HepG2 (cell line): ENCODE results near the gene NDC80. TPM values are rescaled to one million over a fixed set of nuclear protein-coding genes. Genes with fewer than 3 reads are reported as not detected.

Experiments used
- ATAC-seq: fragments of 200-7000 bp; cut with Tn5 transposase; 3 replicates; pipeline ENCODE4 v1.9.1; 2020; ENCODE audit warnings: mild to moderate bottlenecking, moderate library complexity
- BruUV-seq: library from RNA; stranded (reverse); fragments of 400-500 nt; replicated peaks from 2 replicates; lab custom pipeline; 2021; lab: Mats Ljungman, UMichigan
- CTCF ChIA-PET: fragments of 300-600 bp; formaldehyde crosslinking; extraction: SDS; loops from one replicate; lab custom pipeline; 2021; ENCODE audit warnings: low total read pairs, inconsistent platforms, low intra/inter-chr PET ratio; lab: Yijun Ruan, JAX
- POLR2A ChIA-PET: fragments of 350-600 bp; sonication (Branson Sonifier 250); formaldehyde crosslinking; loops from one replicate; lab custom pipeline; 2020; ENCODE audit warnings: antibody characterized with exemption, inconsistent platforms; lab: Yijun Ruan, JAX
- DNase-seq: peaks from one replicate; pipeline ENCODE4 v3.0.0-alpha.2; 2015; ENCODE audit warnings: low spot score
- FAIRE-seq: peaks from 3 replicates; lab custom pipeline; 2011; peaks lifted over from hg19 to GRCh38; lab: Jason Lieb, UNC
- H2AFZ ChIP-seq: one replicate; pipeline ENCODE4 v1.6.1; 2011; ENCODE audit warnings: low read length, inconsistent platforms
- H3K27ac ChIP-seq: fragments of 300-600 bp; 3 replicates; pipeline ENCODE4 v1.8.0; 2011; ENCODE audit warnings: mixed run types, mild to moderate bottlenecking, mixed read lengths, low read length, inconsistent platforms; ENCODE audit not compliant: insufficient read depth; ENCODE audit errors: extremely low read length
- H3K27me3 ChIP-seq, 2 experiments: fragments of 200-600 bp in 1 of 2; 2 replicates in 1 of 2; 3 replicates in 1 of 2; pipeline versions ENCODE4 v1.6.0 to v1.8.0; 2011; ENCODE audit warnings: low read length in 2 of 2, mild to moderate bottlenecking in 2 of 2, moderate library complexity in 2 of 2, inconsistent platforms in 1 of 2; ENCODE audit not compliant: insufficient read depth in 2 of 2, control insufficient read depth in 1 of 2
- H3K36me3 ChIP-seq, 2 experiments: fragments of 200-600 bp in 1 of 2; replicated peaks in 1 of 2; 2 replicates in 1 of 2; 3 replicates in 1 of 2; pipeline versions ENCODE4 v1.5.1 to v1.8.0; 2011; ENCODE audit warnings: low read length in 2 of 2, inconsistent platforms in 1 of 2; ENCODE audit not compliant: insufficient read depth in 2 of 2, control insufficient read depth in 1 of 2
- H3K4me1 ChIP-seq: 2 replicates; pipeline ENCODE4 v1.5.1; 2012; ENCODE audit warnings: low read length, inconsistent platforms; ENCODE audit not compliant: insufficient read depth
- H3K4me2 ChIP-seq: 2 replicates; pipeline ENCODE4 v1.6.0; 2011; ENCODE audit warnings: low read depth, low read length, inconsistent platforms
- H3K4me3 ChIP-seq, 3 experiments: fragments of 200-600 bp in 1 of 3; sonication (generic), shearing (Covaris generic) in 1 of 3; replicated peaks in 1 of 3; 2 replicates each; pipeline ENCODE4 v1.5.1; 2011 to 2016; ENCODE audit warnings: low read length in 3 of 3, inconsistent platforms in 2 of 3, low read depth in 2 of 3, mild to moderate bottlenecking in 2 of 3, control low read depth in 1 of 3, mixed read lengths in 1 of 3; ENCODE audit not compliant: insufficient read depth in 1 of 3
- H3K79me2 ChIP-seq: one replicate; pipeline ENCODE4 v1.6.1; 2011; ENCODE audit warnings: low read length, inconsistent platforms; ENCODE audit not compliant: insufficient read depth
- H3K9ac ChIP-seq: 2 replicates; pipeline ENCODE4 v1.6.0; 2011; ENCODE audit warnings: mild to moderate bottlenecking, low read depth, low read length, inconsistent platforms; ENCODE audit not compliant: insufficient read depth
- H3K9me3 ChIP-seq: 2 replicates; pipeline ENCODE4 v1.5.1; 2012; ENCODE audit warnings: mild to moderate bottlenecking, low read length
- H4K20me1 ChIP-seq: 2 replicates; pipeline ENCODE4 v1.6.0; 2011; ENCODE audit warnings: inconsistent platforms, mild to moderate bottlenecking, low read length, moderate library complexity; ENCODE audit not compliant: insufficient read depth
- CEBPG ChIP-seq: IDR thresholded peaks from 2 replicates; pipeline ENCODE4 v1.6.1; 2016
- GPBP1L1 ChIP-seq: sonication (generic); formaldehyde crosslinking; IDR thresholded peaks from 2 replicates; pipeline ENCODE4 v1.5.0; 2020; ENCODE audit warnings: mild to moderate bottlenecking, missing genetic modification reagents
- HNRNPH1 ChIP-seq: fragments of 200-400 bp; formaldehyde crosslinking; optimal IDR thresholded peaks from 2 replicates; pipeline ENCODE3; 2017; ENCODE audit warnings: mild to moderate bottlenecking, low read depth, low read length
- KMT2B ChIP-seq: IDR thresholded peaks from 2 replicates; pipeline ENCODE4 v1.6.1; 2016; ENCODE audit warnings: missing genetic modification reagents, missing compliant biosample characterization
- THAP11 ChIP-seq: IDR thresholded peaks from 2 replicates; pipeline ENCODE4 v1.6.1; 2016; ENCODE audit warnings: missing biosample characterization, missing genetic modification reagents
- ZNF350 ChIP-seq: sonication (generic); formaldehyde crosslinking; IDR thresholded peaks from 2 replicates; pipeline ENCODE4 v1.4.0; 2020; ENCODE audit warnings: mild to moderate bottlenecking, low read depth, missing genetic modification reagents, borderline replicate concordance
- ZNF556 ChIP-seq: sonication (generic); formaldehyde crosslinking; IDR thresholded peaks from 2 replicates; pipeline ENCODE4 v1.4.0; 2020; ENCODE audit warnings: mild to moderate bottlenecking, missing genetic modification reagents, borderline replicate concordance
- ZNF597 ChIP-seq: sonication (generic); formaldehyde crosslinking; IDR thresholded peaks from 2 replicates; pipeline ENCODE4 v1.5.0; 2020; ENCODE audit warnings: missing genetic modification reagents
- ZNF615 ChIP-seq: sonication (generic); formaldehyde crosslinking; IDR thresholded peaks from 2 replicates; pipeline ENCODE4 v1.5.0; 2020; ENCODE audit warnings: mild to moderate bottlenecking, missing genetic modification reagents, borderline replicate concordance
- WGBS: methylation state at CpG from one replicate; pipeline ENCODE4 v1.1.6; 2017; ENCODE audit warnings: low lambda C conversion rate; 5-methylcytosine and 5-hydroxymethylcytosine counted together
- in situ Hi-C: cut with HindIII; loops from 2 replicates; pipeline ENCODE4 v1.10.0; 2017; ENCODE audit warnings: low pct_unique_long_range_greater_than_20kb; ENCODE audit not compliant: extremely low pct_ligation_motif_present
- intact Hi-C: fragments of 100-400 bp; cut with micrococcal nuclease; formaldehyde crosslinking; loops from one replicate; pipeline ENCODE4 v1.10.0; 2022; ENCODE audit not compliant: unreplicated experiment
- polyA plus RNA-seq, 8 experiments: library from polyadenylated mRNA; depleted of rRNA in 3 of 8; stranded (reverse) in 7 of 8; unstranded in 1 of 8; fragments of >200 nt; fragmentation: Illumina TruSeq in 4 of 8; extraction: Trizol in 4 of 8; gene quantifications; 2 replicates each; pipeline versions ENCODE4 v1.2.1 to v1.2.3, GENCODE V29; 2011 to 2016; ENCODE audit warnings: low read depth in 4 of 8, missing spikeins in 1 of 8, mixed read lengths in 1 of 8; ENCODE audit not compliant: insufficient read depth in 1 of 8
- total RNA-seq, 5 experiments: library from RNA; depleted of rRNA; stranded (reverse); fragments of >200 nt; fragmentation: Illumina TruSeq; extraction: Trizol; gene quantifications; 2 replicates each; pipeline ENCODE4 v1.2.3, GENCODE V29; 2016; ENCODE audit warnings: low read depth in 1 of 5
- TF ChIP-seq, protein P1 (sequence below): sonication (generic); formaldehyde crosslinking; IDR thresholded peaks from 2 replicates; pipeline ENCODE4 v1.5.0; 2020; ENCODE audit warnings: missing genetic modification reagents
- TF ChIP-seq, protein P2 (sequence below): IDR thresholded peaks from 2 replicates; pipeline ENCODE4 v1.6.1; 2018; ENCODE audit warnings: missing genetic modification reagents, mild to moderate bottlenecking, missing compliant biosample characterization
- TF ChIP-seq, protein P3 (sequence below): sonication (generic); formaldehyde crosslinking; conservative IDR thresholded peaks from 2 replicates; pipeline ENCODE4 v1.4.0; 2020; ENCODE audit warnings: mild to moderate bottlenecking, missing genetic modification reagents, moderate library complexity

Gene NDC80
- total and polyA plus RNA-seq, 2 of the 13 experiments (the other 11 are each of a cell fraction or from before 2014, with no cell fraction given), result 9.6 to 33.0 TPM

DNA sequence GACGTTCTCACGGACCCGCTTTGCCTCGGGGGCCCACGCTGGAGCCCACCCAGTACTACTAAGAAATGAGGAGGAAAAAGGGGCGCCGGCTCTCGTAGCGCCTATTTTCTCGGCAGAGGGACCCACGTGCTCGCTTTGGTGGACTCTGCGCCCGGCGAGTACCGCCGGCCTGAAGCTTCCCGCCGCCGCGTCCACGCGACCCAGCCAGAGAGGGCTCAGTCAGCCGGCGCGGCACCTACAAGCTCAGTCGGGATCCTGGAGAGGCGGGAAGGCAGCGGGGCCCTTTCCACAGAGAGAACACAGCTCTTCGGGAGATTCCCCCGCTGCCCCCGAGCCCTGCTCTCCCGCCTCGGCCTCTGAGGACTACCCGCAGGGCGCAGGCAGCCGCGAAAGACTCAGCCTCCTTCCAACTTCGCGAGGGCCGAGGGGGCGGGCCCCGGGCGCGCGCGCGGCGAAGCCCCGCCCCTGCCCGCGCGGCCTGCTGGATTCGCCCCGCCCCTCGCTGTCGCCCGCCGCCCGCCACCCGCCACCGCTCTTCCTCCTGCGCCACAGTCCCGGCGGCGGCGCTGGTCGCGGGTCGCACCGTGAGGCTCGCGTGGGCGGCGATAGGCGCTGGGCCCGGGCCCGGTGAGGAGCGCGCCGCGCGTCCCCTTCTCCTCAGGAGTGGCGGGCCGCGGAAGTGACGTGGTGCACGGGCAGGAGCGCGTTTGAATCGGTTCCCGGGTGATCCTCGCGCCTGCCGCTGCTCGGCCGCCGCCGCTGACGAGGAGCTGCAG lies 84.0 kb downstream of the NDC80 start, which contains the start of gene SMCHD1:
SMCHD1 (plus strand) TSS at position 549 of the 776 bp plus-strand sequence. CDS start 350 bp downstream, outside the sequence.
- CTCF ChIA-PET, result no interaction called here
- TF ChIP-seq CEBPG (CRISPR knock-in tag), result no peak
- TF ChIP-seq, protein P1, sequence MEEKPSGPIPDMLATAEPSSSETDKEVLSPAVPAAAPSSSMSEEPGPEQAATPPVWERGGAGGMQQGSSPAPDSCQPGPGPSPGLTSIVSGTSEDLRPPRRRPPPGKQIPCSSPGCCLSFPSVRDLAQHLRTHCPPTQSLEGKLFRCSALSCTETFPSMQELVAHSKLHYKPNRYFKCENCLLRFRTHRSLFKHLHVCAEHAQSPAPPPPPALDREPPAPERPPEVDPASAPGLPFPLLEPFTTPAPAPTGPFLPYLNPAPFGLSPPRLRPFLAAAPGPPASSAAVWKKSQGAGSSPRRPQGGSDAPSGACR (CRISPR knock-in tag), result peak; percentile 85
- peak; percentile 69; the same call in 1 of the 2 replicates for TF ChIP-seq ZNF615
- TF ChIP-seq ZNF597 (CRISPR knock-in tag), result no peak
- TF ChIP-seq, protein P2, sequence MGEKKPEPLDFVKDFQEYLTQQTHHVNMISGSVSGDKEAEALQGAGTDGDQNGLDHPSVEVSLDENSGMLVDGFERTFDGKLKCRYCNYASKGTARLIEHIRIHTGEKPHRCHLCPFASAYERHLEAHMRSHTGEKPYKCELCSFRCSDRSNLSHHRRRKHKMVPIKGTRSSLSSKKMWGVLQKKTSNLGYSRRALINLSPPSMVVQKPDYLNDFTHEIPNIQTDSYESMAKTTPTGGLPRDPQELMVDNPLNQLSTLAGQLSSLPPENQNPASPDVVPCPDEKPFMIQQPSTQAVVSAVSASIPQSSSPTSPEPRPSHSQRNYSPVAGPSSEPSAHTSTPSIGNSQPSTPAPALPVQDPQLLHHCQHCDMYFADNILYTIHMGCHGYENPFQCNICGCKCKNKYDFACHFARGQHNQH (CRISPR knock-in tag), result peak; percentile 80; the same call in 1 of the 2 replicates
- TF ChIP-seq THAP11, result peak; percentile 69
- TF ChIP-seq, protein P3, sequence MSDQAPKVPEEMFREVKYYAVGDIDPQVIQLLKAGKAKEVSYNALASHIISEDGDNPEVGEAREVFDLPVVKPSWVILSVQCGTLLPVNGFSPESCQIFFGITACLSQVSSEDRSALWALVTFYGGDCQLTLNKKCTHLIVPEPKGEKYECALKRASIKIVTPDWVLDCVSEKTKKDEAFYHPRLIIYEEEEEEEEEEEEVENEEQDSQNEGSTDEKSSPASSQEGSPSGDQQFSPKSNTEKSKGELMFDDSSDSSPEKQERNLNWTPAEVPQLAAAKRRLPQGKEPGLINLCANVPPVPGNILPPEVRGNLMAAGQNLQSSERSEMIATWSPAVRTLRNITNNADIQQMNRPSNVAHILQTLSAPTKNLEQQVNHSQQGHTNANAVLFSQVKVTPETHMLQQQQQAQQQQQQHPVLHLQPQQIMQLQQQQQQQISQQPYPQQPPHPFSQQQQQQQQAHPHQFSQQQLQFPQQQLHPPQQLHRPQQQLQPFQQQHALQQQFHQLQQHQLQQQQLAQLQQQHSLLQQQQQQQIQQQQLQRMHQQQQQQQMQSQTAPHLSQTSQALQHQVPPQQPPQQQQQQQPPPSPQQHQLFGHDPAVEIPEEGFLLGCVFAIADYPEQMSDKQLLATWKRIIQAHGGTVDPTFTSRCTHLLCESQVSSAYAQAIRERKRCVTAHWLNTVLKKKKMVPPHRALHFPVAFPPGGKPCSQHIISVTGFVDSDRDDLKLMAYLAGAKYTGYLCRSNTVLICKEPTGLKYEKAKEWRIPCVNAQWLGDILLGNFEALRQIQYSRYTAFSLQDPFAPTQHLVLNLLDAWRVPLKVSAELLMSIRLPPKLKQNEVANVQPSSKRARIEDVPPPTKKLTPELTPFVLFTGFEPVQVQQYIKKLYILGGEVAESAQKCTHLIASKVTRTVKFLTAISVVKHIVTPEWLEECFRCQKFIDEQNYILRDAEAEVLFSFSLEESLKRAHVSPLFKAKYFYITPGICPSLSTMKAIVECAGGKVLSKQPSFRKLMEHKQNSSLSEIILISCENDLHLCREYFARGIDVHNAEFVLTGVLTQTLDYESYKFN (CRISPR knock-in tag), result no peak
- no peak for TF ChIP-seq HNRNPH1
- no peak; the same call in 1 of the 2 replicates for TF ChIP-seq ZNF350
- no peak; the same call in 1 of the 2 replicates for TF ChIP-seq ZNF556
- peak; percentile 61 for TF ChIP-seq KMT2B
- TF ChIP-seq GPBP1L1 (CRISPR knock-in tag), result no peak

More for the DNA sequence above, 84.0 kb downstream of the NDC80 start, which contains the start of gene SMCHD1:
- H3K9ac ChIP-seq, result peak within 1 kb of the TSS; percentile 93
- peaks cover 31% of the 10 kb centered on the region for H4K20me1 ChIP-seq
- peaks cover 32% of the 10 kb centered on the region for H3K4me1 ChIP-seq
- ATAC-seq (peak; percentile 81), DNase-seq (peak; percentile 59), FAIRE-seq (no peak)
- intact Hi-C loops, result loop anchor here (2.0 kb wide), 1 partner anchor 83 kb away; no protein-coding TSS in a partner anchor
- POLR2A ChIA-PET, result interaction anchor here (1.3 to 1.6 kb wide), 7 partner anchors 9 to 251 kb away, joined by 3 to 10 read pairs (median 4); partner anchors contain the start of genes METTL4 and NDC80
- peak within 1 kb of the TSS; percentile 94 for H3K27ac ChIP-seq
- in situ Hi-C loops, result no loop called here
- no peaks in the 10 kb centered on the region; a peak in 2 of 5 replicates for H3K36me3 ChIP-seq
- H3K79me2 ChIP-seq, result peaks cover 44% of the 10 kb centered on the region
- no peaks in the 10 kb centered on the region for H3K9me3 ChIP-seq
- peak within 1 kb of the TSS; percentile 88 to 91 (median 89) for H3K4me3 ChIP-seq
- H3K4me2 ChIP-seq, result peak within 1 kb of the TSS; percentile 87
- WGBS, result 3% methylated on average over 7 of the region's 100 CpGs
- no peaks in the 10 kb centered on the region; a peak in 1 of 5 replicates for H3K27me3 ChIP-seq
- no peak within 1 kb of the TSS for H2AFZ ChIP-seq
- TSS peak; percentile 87 for BruUV-seq
